HG02678 (cell line): Measurements from ENCODE around the gene ASTN2.

Experiments
- ATAC-seq: cut with Tn5 transposase; IDR thresholded peaks from one replicate; pipeline ENCODE4 v1.9.1; 2021; ENCODE audit warnings: mild to moderate bottlenecking, moderate library complexity; ENCODE audit not compliant: unreplicated experiment

ASTN2 gene

GRCh38 chr9:117029341-117029740 is 385.5 kb downstream of the ASTN2 start:
- no peak for ATAC-seq

- no peak for ATAC-seq
Measured at GRCh38 chr9:117028103-117028858, 386.6 kb downstream of the ASTN2 start.

- no peak for ATAC-seq
Measured at GRCh38 chr9:117021906-117022305, 393.0 kb downstream of the ASTN2 start.

DNA sequence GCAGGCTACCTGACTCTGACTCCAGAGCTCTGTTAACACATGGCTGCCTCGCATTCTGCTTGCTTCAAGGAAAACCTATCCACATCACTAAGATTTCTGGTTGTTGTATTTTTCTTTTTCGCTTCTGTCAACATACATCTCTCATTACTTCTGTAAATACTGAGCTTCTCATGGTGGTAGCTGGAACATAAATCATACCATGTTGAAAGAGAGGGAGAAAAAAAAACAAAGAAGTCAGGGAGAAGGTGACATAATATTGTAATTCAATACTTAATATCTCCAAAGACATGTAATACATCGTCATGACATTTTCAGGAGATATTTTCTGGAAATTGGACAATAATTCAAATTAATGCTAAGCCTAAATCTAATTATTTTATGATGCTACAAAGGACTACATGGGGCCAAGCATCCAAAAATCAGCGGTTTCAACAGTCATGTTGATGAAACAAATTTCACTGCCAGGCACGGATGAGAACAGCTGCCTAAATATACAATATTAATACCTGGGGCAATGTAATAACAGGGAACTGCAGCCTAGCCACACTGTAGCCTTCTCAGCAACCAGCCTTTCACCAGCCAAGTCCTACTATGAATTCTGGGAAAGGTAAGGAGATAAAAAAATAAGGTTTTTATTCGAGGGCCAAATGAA is 395.8 kb downstream of the ASTN2 start:
- no peak for ATAC-seq

- ATAC-seq, result no peak
Measured at GRCh38 chr9:117017414-117017985, 397.4 kb downstream of the ASTN2 start.

GRCh38 chr9:117014061-117014460 is 400.8 kb downstream of the ASTN2 start:
- no peak for ATAC-seq

GRCh38 chr9:117013440-117013995 is 401.3 kb downstream of the ASTN2 start:
- no peak for ATAC-seq

- no peak for ATAC-seq
Measured at GRCh38 chr9:117010061-117010460, 404.8 kb downstream of the ASTN2 start.

GRCh38 chr9:117008876-117009275 is 406.0 kb downstream of the ASTN2 start:
- ATAC-seq, result no peak

- no peak for ATAC-seq
Measured at GRCh38 chr9:117008461-117008860, 406.4 kb downstream of the ASTN2 start.

DNA sequence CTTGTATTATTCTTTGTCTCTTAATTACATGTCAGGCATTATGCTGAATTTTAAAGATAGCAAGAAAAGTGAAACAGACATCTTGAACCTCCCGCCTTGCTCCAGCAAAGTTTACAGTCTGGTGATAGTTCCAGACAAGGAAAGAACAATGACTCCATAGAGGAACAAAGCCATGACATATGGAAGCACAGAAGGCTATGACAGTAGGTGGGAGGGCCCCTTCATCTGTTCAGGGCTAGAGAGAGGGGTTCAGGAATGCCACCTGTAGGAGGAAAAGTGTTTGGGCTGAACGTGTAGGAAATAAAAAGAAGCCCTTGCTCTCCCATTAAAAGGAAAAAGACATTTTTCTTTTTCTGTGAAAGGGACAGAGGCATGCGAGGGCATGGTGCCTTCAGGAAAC is 412.2 kb downstream of the ASTN2 start:
- ATAC-seq, result no peak

GRCh38 chr9:117000834-117001233 is 414.0 kb downstream of the ASTN2 start:
- ATAC-seq, result no peak

- no peak for ATAC-seq
Measured at GRCh38 chr9:117000196-117000723, 414.6 kb downstream of the ASTN2 start.

DNA sequence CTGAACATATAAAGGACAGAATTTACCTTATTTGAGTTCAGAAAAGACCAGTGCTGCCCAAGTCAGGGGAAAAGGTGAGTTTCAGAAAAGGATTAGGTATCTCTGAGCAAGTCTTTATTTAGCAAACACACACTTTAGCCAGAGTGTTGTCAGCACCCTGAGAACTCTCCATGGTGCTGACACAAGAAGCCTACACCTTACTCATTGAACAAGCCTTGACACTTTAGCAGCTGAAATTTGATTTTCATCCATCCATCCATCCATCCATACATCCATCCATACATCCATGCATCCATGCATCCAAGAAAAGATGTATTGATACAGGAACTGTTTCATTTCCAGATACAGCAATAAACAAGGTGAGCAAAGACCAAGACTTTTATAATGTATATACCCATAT is 416.6 kb downstream of the ASTN2 start:
- no peak for ATAC-seq

GRCh38 chr9:116992865-116993264 is 422.0 kb downstream of the ASTN2 start:
- ATAC-seq, result no peak

- ATAC-seq, result no peak
Measured at GRCh38 chr9:116991051-116991450, 423.8 kb downstream of the ASTN2 start.

DNA sequence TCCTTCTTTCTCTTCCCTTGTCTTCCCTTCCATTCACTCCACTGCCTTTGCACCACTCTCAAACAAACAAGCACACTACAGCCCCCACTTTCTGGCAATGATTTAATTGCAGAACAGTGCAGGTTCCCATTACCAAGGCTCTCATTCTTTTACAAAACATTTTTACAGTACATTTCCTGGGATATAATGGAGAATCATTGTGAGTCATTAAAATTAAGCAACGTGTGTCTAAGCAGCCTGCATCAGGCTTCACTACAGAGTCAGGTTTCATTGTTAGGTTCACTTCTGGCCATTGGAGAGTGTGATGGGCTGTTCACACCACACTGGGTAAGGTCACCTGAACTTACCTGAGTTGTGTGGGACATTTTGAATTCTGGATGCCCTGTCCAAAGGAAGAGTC is 424.3 kb downstream of the ASTN2 start:
- no peak for ATAC-seq

DNA sequence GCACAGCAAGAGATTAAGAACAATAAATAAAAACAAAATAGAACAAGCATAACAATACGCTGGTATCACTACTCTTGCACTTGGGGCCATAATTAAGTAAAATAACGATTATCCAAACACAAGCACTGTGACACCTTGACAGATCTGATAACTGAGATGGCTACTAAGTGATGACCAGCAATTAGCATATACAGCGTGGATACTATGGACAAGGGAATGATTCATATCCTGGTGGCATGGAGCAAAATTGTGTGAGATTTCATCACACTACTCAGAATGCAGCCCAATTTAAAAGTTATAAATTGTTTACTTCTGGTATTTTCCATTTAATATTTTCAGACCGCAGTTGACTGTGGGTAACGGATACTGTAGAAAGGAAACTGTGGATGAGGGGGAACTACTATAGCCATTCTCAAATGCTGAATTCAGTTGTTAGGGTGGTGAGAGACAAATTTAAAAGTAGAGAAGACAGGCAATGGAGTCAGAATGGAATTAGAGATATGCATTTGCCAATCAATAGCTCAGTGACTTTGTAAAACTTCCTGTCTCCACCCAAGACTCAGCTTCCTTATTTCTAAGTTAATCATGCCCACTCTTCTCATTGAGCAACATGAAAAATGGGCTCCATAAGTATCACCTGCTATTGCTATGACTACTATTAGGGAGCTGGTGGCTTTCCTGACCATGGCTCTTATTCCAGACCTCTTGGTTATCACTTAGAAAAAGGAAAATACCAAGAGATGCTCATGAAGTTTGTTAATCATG is 427.0 kb downstream of the ASTN2 start:
- ATAC-seq, result no peak

DNA sequence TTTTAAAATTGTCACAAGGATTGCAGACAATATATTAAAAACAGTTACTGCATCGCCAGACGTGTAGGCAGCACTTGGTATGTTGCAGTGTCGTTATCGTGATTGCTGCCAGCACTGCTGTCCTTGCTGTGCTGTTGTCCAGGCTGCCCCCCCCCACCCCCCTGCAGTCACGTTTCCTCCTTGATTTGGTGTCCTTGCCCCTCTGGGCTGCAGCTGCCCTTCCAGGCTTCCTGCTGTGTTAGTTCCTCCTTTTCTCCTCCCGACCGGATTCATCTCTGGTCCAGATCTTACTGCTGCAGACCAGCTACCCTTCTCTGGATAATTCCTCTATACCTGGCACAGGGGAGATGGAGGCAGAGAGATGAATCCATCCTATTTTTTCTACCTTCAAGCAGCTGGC is 428.8 kb downstream of the ASTN2 start:
- ATAC-seq, result no peak

DNA sequence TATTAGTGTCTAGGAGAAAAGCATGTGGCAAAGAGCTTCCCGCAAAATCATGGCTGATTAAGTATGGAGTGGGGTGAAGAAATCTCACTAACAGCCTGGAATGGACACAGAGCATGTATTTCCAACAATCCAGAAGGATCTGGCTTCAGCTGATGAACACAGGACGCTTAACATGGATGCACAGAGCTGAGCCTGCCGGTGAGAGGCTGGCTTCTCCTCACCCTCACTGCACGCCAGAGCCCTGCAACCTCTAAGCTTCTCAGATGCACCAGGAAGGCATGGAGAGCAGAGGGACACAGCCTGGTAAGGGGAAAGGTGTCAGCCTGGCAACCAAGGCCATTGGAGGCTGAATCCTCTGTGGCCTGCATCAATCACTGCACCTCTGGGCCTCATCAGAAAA is 429.3 kb downstream of the ASTN2 start:
- ATAC-seq, result no peak

DNA sequence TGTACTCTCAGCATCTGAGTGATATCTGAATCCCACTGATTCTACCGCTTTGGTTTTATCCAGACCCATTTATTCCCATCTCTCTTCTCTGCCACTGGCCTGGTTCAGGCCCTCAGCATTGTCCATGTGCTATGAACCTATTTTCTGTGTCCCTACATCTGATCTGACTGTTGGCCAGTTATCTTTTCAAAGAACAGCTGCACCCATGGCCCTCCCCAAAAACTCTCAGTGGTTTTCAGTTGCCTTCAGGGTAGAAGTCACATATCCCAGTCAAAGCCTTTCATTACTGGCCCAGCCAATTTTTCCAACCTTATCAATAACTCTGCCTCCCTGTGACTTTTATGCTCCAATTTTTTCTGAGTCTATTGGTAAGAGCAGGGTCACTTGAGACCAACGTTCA is 430.7 kb downstream of the ASTN2 start:
- no peak for ATAC-seq
